Measurements from ENCODE around the gene PRPS1. TPM values are rescaled to one million over a fixed set of nuclear protein-coding genes. Genes with fewer than 3 reads are reported as not detected.

The PRPS1 gene
- total RNA-seq (2014; rRNA removed; shearing (Covaris generic)) (57.1 and 74.0 TPM in 2 replicates), total RNA-seq (2022) (80.0 and 88.3 TPM in 2 replicates), Bru-seq, nascent RNA (percentile 86 among the genes with signal in this experiment), BruChase-seq, experiment 1, labeled RNA remaining after a 6-hour chase (percentile 92 among the genes with signal in this experiment), BruChase-seq, experiment 2, labeled RNA remaining after a 2-hour chase (percentile 87 among the genes with signal in this experiment)
- long read RNA-seq, transcript PRPS1-204 (7 exons, 2,152 nt) = major isoform, 26 of 35 reads
- long read RNA-seq, partial matches to known transcripts = 4 of 35 reads
- long read RNA-seq, other reads (novel, unspliced or antisense) = 5 of 35 reads

DNA sequence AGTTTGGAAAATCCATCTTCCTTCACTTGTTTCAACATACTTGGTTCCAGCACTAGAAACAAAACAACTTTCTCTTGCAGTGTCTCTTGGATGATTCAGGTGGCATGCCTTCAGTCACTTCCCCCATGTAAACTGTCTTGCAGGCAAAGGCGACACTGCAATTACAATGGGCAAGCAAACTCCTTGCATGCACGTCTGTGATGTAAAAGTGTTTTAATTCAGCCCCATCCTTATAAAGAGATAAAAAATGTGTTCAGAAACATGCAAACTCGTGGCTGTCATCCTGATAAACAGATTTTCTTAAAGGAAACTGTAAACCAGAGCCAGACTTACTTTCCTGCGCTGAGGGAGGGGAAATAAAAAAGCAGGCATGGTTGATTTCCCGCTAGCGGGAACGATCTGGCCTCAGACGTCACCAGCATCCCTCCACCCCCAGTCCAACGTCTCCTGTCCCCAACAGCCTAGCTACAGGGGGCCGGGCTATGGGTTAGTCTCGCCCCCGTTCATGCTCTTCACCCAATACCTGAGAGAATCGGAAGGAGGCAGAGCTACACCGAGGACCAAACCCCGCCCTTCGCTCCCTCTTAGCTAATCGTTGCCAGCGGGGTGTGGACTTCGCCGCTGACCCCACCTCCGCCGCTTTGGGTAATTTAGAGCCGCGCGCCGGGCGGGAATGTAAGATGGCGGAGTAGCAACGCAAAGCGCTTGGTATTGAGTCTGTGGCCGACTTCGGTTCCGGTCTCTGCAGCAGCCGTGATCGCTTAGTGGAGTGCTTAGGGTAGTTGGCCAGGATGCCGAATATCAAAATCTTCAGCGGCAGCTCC, at the start of gene PRPS1:
TSS of gene PRPS1 (plus strand) at position 673 of the 824 bp plus-strand sequence. CDS start at position 792, 119 bp downstream.
- H3K9me2 ChIP-seq (ENCODE audit: insufficient read depth, low read length) = no peaks in the 10 kb centered on the region
- POLR2A ChIA-PET = interaction anchor here (0.6 to 1.7 kb wide), 20 partner anchors 8 to 463 kb away, joined by 3 to 10 read pairs (median 4); partner anchors contain the start of gene PSMD10
- peak within 1 kb of the TSS; percentile 89; the same call in 1 of the 2 replicates for H2AFZ ChIP-seq (ENCODE audit: low read length)
- BruUV-seq (replicated peaks) = TSS peak; percentile 90
- H4K20me1 ChIP-seq (ENCODE audit: insufficient read depth, low read length) = peaks cover 9% of the 10 kb centered on the region; the same call in 1 of the 2 replicates
- CTCF ChIA-PET (ENCODE audit: unreplicated experiment) = interaction anchor here (1.2 kb wide), 1 partner anchor 27 kb away, joined by 4 read pairs; no protein-coding TSS in a partner anchor
- peaks cover 21% of the 10 kb centered on the region for H3K4me1 ChIP-seq (ENCODE audit: insufficient read depth, low read length, poor library complexity, severe bottlenecking)
- TF ChIP-seq CTCF (conservative IDR thresholded peaks at IDR 0.05; ENCODE audit: low read length) (no peak), EZH2phosphoT487 (IDR thresholded peaks at IDR 0.05; ENCODE audit: borderline replicate concordance, low read depth, low read length) (no peak)
- H3K79me2 ChIP-seq (ENCODE audit: insufficient read depth, low read depth, low read length) = peaks cover 44% of the 10 kb centered on the region
- H3K27ac ChIP-seq (ENCODE audit: low read depth, low read length, poor library complexity, severe bottlenecking) = peak within 1 kb of the TSS; percentile 79
- intact Hi-C loops (cut with micrococcal nuclease; ENCODE audit: unreplicated experiment) = loop anchor here (2.0 to 10.0 kb wide), 4 partner anchors 91 to 631 kb away; partner anchors contain the start of genes DNAAF6 and NUP62CL
- peak; percentile 95 for DNase-seq (ENCODE audit: low spot score)
- no peaks in the 10 kb centered on the region for H3K9me3 ChIP-seq (ENCODE audit: low read length)
- H3K36me3 ChIP-seq (ENCODE audit: insufficient read depth, low read length) = peaks cover 22% of the 10 kb centered on the region
- H3K4me3 ChIP-seq (ENCODE audit: low read depth, low read length, poor library complexity, severe bottlenecking) = peak within 1 kb of the TSS; percentile 91
- peak within 1 kb of the TSS; percentile 99 for H3K4me2 ChIP-seq (ENCODE audit: low read length)

GRCh38 chrX:107579956-107580355, 48.4 kb upstream of the PRPS1 start:
- Histone ChIP-seq H4K20me1 (ENCODE audit: insufficient read depth, low read length) (no peaks in the 10 kb centered on the region), H3K79me2 (ENCODE audit: insufficient read depth, low read depth, low read length) (no peaks in the 10 kb centered on the region), H3K4me3 (ENCODE audit: low read depth, low read length, poor library complexity, severe bottlenecking) (no peak overlapping the region), H2AFZ (ENCODE audit: low read length) (no peak overlapping the region), H3K4me1 (ENCODE audit: insufficient read depth, low read length, poor library complexity, severe bottlenecking) (no peaks in the 10 kb centered on the region), H3K36me3 (ENCODE audit: insufficient read depth, low read length) (peaks cover 34% of the 10 kb centered on the region), H3K9me2 (ENCODE audit: insufficient read depth, low read length) (no peaks in the 10 kb centered on the region), H3K4me2 (ENCODE audit: low read length) (no peak overlapping the region), H3K9me3 (ENCODE audit: low read length) (no peaks in the 10 kb centered on the region), H3K27ac (ENCODE audit: low read depth, low read length, poor library complexity, severe bottlenecking) (no peak overlapping the region)
- intact Hi-C loops (cut with micrococcal nuclease; ENCODE audit: unreplicated experiment) = no loop called here
- no peak for DNase-seq (ENCODE audit: low spot score)
- TF ChIP-seq EZH2phosphoT487 (IDR thresholded peaks at IDR 0.05; ENCODE audit: borderline replicate concordance, low read depth, low read length) (no peak), CTCF (conservative IDR thresholded peaks at IDR 0.05; ENCODE audit: low read length) (no peak)
- ChIA-PET POLR2A (no interaction called here), CTCF (ENCODE audit: unreplicated experiment) (no interaction called here)
- BruUV-seq (replicated peaks) = no TSS peak
